ENCODE data around the gene INSC. TPM values are rescaled to one million over a fixed set of nuclear protein-coding genes. Genes with fewer than 3 reads are reported as not detected.

The INSC gene
- total and polyA plus RNA-seq, 8 donors: 0.34 to 1.1 (median 0.57) TPM

GRCh38 chr11:15108592-15109130 is 6.1 kb upstream of the INSC start:
- ATAC-seq (no peak), DNase-seq (no peak)
- Histone ChIP-seq H3K4me1 (no peaks in the 10 kb centered on the region), H3K27ac (no peak overlapping the region), H3K27me3 (no peaks in the 10 kb centered on the region), H3K36me3 (no peaks in the 10 kb centered on the region), H3K9me3 (no peaks in the 10 kb centered on the region), H3K4me3 (no peak overlapping the region)
- no peak for TF ChIP-seq CTCF (IDR thresholded peaks at IDR 0.05)
- intact Hi-C loops (cut with DNase I): loop anchor here in 1 of 2 donors (10.0 kb wide), 1 partner anchor 96 kb away; no protein-coding TSS in a partner anchor

GRCh38 chr11:15109602-15110001 is 5.1 kb upstream of the INSC start:
- intact Hi-C loops (cut with DNase I): loop anchor here in 1 of 2 donors (10.0 kb wide), 1 partner anchor 95 kb away; no protein-coding TSS in a partner anchor
- no peak overlapping the region for H3K4me3 ChIP-seq
- no peak for DNase-seq

GRCh38 chr11:15111215-15111614 is 3.5 kb upstream of the INSC start:
- Histone ChIP-seq H3K27me3 (peaks cover 11 to 21% of the 10 kb centered on the region in 2 donors), H3K27ac (no peak overlapping the region), H3K9me3 (no peaks in the 10 kb centered on the region), H3K4me3 (no peak overlapping the region), H3K4me1 (no peaks in the 10 kb centered on the region), H3K36me3 (no peaks in the 10 kb centered on the region)
- ATAC-seq: no peak
- DNase-seq: no peak
- intact Hi-C loops (cut with DNase I): no loop called here
- TF ChIP-seq CTCF (IDR thresholded peaks at IDR 0.05): no peak

More at GRCh38 chr11:15109602-15110001, 5.1 kb upstream of the INSC start:
- no peaks in the 10 kb centered on the region for H3K4me1 ChIP-seq
- H3K27me3 ChIP-seq: peaks cover 2 to 5% of the 10 kb centered on the region in 2 donors
- no peak overlapping the region for H3K27ac ChIP-seq
- TF ChIP-seq CTCF (IDR thresholded peaks at IDR 0.05): no peak
- no peak for ATAC-seq
- no peaks in the 10 kb centered on the region for H3K36me3 ChIP-seq
- no peaks in the 10 kb centered on the region for H3K9me3 ChIP-seq

- H3K27me3 ChIP-seq: peaks cover 11 to 26% of the 10 kb centered on the region in 2 donors
- ATAC-seq (no peak), DNase-seq (peak in 2 of 4 donors; percentile 11 to 50)
- no peak for TF ChIP-seq CTCF (IDR thresholded peaks at IDR 0.05)
- no peak overlapping the region for H3K27ac ChIP-seq
- no peaks in the 10 kb centered on the region for H3K9me3 ChIP-seq
- intact Hi-C loops (cut with DNase I): no loop called here
- H3K4me1 ChIP-seq: no peaks in the 10 kb centered on the region
- H3K4me3 ChIP-seq: no peak overlapping the region
- no peaks in the 10 kb centered on the region for H3K36me3 ChIP-seq
Measured at GRCh38 chr11:15112131-15112541, 2.6 kb upstream of the INSC start.

- H3K9me3 ChIP-seq: no peaks in the 10 kb centered on the region
- DNase-seq (peak in 1 of 4 donors; percentile 61), ATAC-seq (no peak)
- TF ChIP-seq CTCF (IDR thresholded peaks at IDR 0.05): no peak
- H3K36me3 ChIP-seq: no peaks in the 10 kb centered on the region
- H3K27ac ChIP-seq: no peak overlapping the region
- H3K4me1 ChIP-seq: no peaks in the 10 kb centered on the region
- intact Hi-C loops (cut with DNase I): no loop called here
- H3K27me3 ChIP-seq: peaks cover 11 to 34% of the 10 kb centered on the region in 2 donors
- H3K4me3 ChIP-seq: no peak overlapping the region
Measured at GRCh38 chr11:15113381-15113780, 1.3 kb upstream of the INSC start.

Measured in left lung (tissue), 10 donors.